Ishikawa (cell line): ENCODE data around the gene RPL38.

Experiments used
- CEBPB ChIP-seq: IDR thresholded peaks from 2 replicates; pipeline ENCODE4 v1.6.1; 2012
- CREB1 ChIP-seq: IDR thresholded peaks from 2 replicates; pipeline ENCODE4 v1.6.1; 2012; ENCODE audit warnings: low read depth
- EGR1 ChIP-seq: IDR thresholded peaks from 2 replicates; pipeline ENCODE4 v1.6.1; 2012
- EP300 ChIP-seq: IDR thresholded peaks from 2 replicates; pipeline ENCODE4 v1.6.1; 2012; ENCODE audit warnings: borderline replicate concordance
- FOXM1 ChIP-seq: IDR thresholded peaks from 2 replicates; pipeline ENCODE4 v1.6.1; 2012; ENCODE audit warnings: low read depth, borderline replicate concordance
- MAX ChIP-seq: IDR thresholded peaks from 2 replicates; pipeline ENCODE4 v1.6.1; 2012
- NFIC ChIP-seq: IDR thresholded peaks from 2 replicates; pipeline ENCODE4 v1.6.1; 2012
- RAD21 ChIP-seq: IDR thresholded peaks from 2 replicates; pipeline ENCODE4 v1.6.1; 2012; ENCODE audit warnings: low read depth
- REST ChIP-seq: IDR thresholded peaks from 2 replicates; pipeline ENCODE4 v1.6.1; 2012; ENCODE audit warnings: low read depth, mild to moderate bottlenecking
- TAF1 ChIP-seq: IDR thresholded peaks from 2 replicates; pipeline ENCODE4 v1.6.1; 2012; ENCODE audit warnings: low read depth, mild to moderate bottlenecking
- TCF12 ChIP-seq: IDR thresholded peaks from 2 replicates; pipeline ENCODE4 v1.6.1; 2012; ENCODE audit warnings: low read depth
- TEAD4 ChIP-seq: IDR thresholded peaks from 2 replicates; pipeline ENCODE4 v1.6.1; 2012
- USF1 ChIP-seq: IDR thresholded peaks from 2 replicates; pipeline ENCODE4 v1.6.1; 2012
- YY1 ChIP-seq: IDR thresholded peaks from 2 replicates; pipeline ENCODE4 v1.6.1; 2012; ENCODE audit warnings: low read depth
- ZBTB7A ChIP-seq: IDR thresholded peaks from 2 replicates; pipeline ENCODE4 v1.6.1; 2012; ENCODE audit warnings: low read depth

Gene RPL38

GRCh38 chr17:74219576-74220133, 16.2 kb downstream of the RPL38 start:
- no peak for TF ChIP-seq ZBTB7A
- no peak for TF ChIP-seq YY1
- TF ChIP-seq CEBPB = no peak
- TF ChIP-seq TEAD4 = no peak
- TF ChIP-seq MAX = no peak
- no peak for TF ChIP-seq FOXM1
- TF ChIP-seq EGR1 = no peak
- no peak for TF ChIP-seq CREB1
- no peak for TF ChIP-seq TAF1
- no peak for TF ChIP-seq TCF12
- no peak for TF ChIP-seq EP300
- TF ChIP-seq USF1 = no peak
- TF ChIP-seq NFIC = no peak
- no peak for TF ChIP-seq RAD21

- TF ChIP-seq EGR1 (no peak), MAX (no peak), TCF12 (no peak), CREB1 (no peak), FOXM1 (no peak), TEAD4 (no peak), CEBPB (no peak), TAF1 (no peak), YY1 (no peak), NFIC (no peak), EP300 (no peak), RAD21 (no peak), USF1 (no peak), REST (no peak)
Observed at GRCh38 chr17:74220219-74220618, 16.7 kb downstream of the RPL38 start.

GRCh38 chr17:74220946-74221818, 17.7 kb downstream of the RPL38 start:
- TF ChIP-seq TCF12 (no peak), ZBTB7A (no peak), USF1 (no peak), RAD21 (no peak)

- TF ChIP-seq RAD21 = no peak
- TF ChIP-seq YY1 = no peak
- TF ChIP-seq ZBTB7A = no peak
- TF ChIP-seq USF1 = no peak
- no peak for TF ChIP-seq TCF12
- TF ChIP-seq NFIC = no peak
- TF ChIP-seq CREB1 = no peak
- TF ChIP-seq FOXM1 = no peak
- no peak for TF ChIP-seq TAF1
- no peak for TF ChIP-seq MAX
- TF ChIP-seq REST = no peak
Observed at GRCh38 chr17:74222399-74222798, 18.9 kb downstream of the RPL38 start.

- TF ChIP-seq NFIC (no peak), EGR1 (no peak), ZBTB7A (no peak), FOXM1 (no peak), CEBPB (no peak), REST (no peak), CREB1 (no peak), EP300 (no peak), MAX (no peak)
Observed at GRCh38 chr17:74223901-74224300, 20.4 kb downstream of the RPL38 start.
